Measurements from ENCODE around the gene LTBP1.

The LTBP1 gene

GRCh38 chr2:33083699-33084387, 137.1 kb downstream of the LTBP1 start:
- DNase-seq: no peak

DNA sequence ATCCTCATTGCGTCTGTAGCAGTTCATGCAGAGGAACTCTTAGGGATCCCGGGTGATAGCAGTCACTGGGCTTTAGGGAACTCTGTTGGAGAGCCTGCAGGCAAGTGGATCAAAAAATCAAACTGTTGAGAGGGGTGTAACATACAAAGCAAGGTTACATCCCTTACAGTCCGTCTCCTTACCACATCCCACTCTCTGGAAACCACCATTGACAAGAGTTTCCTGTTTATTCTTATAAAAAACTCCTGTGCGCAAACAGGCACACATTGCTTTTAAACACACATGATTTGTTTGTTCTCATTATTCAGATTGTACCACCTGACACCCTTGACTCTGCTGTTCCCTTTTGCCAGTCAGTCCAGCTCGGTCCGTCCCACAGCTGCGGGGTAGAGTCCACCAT, 137.7 kb downstream of the LTBP1 start:
- DNase-seq: no peak

- DNase-seq: no peak
Observed at GRCh38 chr2:33085646-33086045, 138.9 kb downstream of the LTBP1 start.

GRCh38 chr2:33086400-33087015, 139.8 kb downstream of the LTBP1 start:
- DNase-seq: no peak

DNA sequence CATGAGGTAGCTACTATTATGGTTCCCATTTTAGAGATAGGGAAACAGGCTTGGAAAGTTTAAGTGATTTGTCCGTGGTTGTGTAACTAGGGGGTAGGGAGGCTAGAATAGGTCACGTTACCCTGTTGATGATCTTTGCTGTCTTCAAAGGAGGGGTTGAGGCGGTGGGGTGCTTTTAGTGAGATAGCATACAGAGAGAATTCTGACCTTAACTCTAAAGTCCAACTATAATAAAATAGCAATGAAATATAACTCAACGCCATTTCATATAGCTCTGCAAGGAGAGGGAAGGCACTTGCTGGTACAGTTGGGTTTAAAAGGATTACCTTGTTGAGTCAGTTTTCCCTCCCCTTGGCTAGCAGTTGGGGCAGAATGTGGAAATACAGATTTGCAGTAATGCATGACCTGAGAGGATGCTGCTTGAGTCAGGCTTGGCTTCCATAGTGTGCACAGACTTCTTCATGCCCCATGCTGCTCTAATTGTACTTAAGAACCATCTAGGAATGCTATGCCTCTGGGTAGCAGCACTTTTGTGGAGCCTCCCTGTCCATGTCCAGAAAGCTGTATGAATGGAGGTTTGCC, 143.9 kb downstream of the LTBP1 start:
- DNase-seq: no peak

GRCh38 chr2:33091541-33092123, 144.9 kb downstream of the LTBP1 start:
- no peak for DNase-seq

- DNase-seq: no peak
Observed at GRCh38 chr2:33093283-33093993, 146.7 kb downstream of the LTBP1 start.

- DNase-seq: no peak
Observed at GRCh38 chr2:33094303-33094702, 147.6 kb downstream of the LTBP1 start.

GRCh38 chr2:33099989-33100388, 153.2 kb downstream of the LTBP1 start:
- DNase-seq: no peak

DNA sequence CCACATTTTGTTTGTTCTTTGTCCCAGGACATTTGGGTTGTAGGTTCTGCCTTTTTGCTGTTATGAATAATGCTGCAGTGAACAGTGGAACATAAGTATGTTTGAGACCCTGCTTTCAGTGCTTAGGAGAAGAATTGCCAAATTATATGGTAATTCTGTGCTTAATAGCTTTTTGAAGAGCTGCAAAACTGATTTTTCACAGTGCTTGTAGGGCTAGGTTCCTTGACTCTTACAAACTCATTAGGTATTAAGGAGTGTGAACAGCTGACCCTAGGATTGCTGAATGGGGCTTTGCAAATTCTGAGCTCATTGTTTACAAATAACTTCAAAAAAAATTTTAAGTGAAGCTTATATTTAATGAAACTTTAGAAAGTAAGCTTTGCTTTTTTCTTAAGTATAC, 154.2 kb downstream of the LTBP1 start:
- no peak for DNase-seq

DNA sequence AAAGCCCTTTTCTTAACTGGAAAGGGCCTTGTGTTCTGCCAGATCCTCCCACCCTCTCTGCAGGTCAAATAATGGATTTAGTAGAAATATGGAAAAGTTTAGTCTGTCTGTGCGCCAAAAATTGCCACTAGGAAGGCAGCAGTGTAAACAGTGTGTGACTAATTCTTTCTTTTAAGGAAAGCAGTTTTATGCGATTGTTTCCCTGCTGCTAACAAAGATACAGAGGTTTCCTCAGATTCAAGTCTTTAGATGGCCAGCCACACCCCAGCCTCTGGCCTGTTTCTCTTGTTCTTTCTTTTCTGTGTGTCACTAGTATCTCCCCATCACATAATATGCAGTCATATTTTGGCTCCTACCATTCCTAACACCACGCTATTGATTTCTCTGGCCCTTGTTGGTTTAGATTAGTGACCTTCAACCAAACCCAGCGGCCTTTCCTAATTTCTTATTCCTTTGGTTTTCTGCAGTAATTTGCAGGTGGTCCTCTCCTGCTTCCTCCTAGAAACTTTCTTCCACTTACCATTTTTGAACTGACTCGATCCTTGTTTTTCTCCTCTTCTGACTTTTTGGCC, 157.4 kb downstream of the LTBP1 start:
- DNase-seq: peak; percentile 43

DNA sequence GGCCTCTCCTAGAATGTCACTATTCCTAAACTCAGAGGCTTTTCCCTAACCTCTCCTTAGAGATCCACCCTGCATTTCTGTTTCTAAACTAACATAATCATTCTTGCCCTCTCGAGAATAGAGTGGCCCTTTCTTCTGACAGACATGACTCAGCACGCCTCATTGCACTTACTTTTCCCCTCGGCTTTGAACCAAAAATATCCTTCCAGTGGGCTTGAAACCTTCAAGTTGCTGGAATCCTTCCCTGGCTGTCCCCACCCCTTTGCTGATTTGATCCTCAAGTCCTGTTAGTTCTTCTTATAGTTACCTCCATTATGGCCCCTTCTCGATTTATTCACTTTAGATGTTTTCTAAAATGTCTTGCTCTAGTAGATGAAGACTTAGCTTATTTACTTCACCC, 158.0 kb downstream of the LTBP1 start:
- DNase-seq: peak; percentile 52

DNA sequence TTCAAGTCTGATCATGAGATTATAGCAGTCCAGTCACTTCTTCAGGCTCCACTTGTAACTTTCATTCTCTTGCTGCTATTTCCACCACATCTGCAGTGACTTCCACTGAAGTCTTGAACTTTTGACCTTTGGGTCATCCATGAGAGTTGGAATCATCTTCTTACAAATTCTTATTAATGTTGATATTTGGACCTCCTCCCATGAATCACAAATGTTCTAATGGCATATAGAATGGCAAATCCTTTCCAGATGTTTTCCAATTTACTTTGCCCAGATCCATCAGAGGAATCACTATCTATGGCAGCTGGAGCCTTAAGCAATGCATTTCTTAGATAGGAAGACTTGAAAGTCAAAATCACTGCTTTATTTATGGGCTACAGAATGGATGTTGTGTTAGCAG, 159.4 kb downstream of the LTBP1 start:
- peak; percentile 22 for DNase-seq

DNA sequence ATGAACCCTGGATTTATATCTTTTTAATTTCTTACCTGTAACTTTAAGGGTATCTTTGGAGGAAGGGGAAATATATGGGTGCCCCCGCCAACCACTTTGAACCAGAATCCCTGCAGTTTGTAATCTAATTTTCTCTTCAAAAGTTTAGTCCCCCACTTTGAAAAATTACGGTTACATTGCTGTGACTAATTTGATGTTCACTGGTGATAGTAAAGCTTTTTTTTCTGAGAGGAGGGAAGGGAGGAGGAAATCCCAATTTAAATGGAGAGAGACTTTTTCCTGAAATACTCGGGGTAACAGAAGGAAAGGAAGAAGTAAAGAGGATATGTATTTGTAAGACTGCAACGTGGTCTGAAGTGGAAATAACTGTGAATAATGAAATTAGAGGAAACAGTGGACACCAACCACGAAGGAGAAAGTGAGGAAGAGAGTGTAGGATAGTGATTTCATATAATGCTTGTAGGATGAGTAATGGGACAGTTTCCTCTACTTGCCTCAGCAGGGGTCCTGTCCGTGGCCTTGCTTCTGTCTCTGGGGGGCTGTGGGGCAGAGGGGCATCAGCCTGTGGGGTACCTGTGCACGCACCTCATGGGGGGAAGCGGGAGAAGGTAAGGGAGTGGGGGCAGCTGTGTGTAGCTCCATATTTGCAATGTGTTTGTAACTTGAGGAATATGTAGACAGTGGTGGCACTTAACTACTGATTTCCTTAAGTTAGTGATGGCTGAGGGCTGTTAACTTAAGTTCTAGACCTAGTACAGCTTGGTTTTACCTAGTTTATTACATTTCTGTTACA, 161.1 kb downstream of the LTBP1 start:
- DNase-seq: peak; percentile 61

DNA sequence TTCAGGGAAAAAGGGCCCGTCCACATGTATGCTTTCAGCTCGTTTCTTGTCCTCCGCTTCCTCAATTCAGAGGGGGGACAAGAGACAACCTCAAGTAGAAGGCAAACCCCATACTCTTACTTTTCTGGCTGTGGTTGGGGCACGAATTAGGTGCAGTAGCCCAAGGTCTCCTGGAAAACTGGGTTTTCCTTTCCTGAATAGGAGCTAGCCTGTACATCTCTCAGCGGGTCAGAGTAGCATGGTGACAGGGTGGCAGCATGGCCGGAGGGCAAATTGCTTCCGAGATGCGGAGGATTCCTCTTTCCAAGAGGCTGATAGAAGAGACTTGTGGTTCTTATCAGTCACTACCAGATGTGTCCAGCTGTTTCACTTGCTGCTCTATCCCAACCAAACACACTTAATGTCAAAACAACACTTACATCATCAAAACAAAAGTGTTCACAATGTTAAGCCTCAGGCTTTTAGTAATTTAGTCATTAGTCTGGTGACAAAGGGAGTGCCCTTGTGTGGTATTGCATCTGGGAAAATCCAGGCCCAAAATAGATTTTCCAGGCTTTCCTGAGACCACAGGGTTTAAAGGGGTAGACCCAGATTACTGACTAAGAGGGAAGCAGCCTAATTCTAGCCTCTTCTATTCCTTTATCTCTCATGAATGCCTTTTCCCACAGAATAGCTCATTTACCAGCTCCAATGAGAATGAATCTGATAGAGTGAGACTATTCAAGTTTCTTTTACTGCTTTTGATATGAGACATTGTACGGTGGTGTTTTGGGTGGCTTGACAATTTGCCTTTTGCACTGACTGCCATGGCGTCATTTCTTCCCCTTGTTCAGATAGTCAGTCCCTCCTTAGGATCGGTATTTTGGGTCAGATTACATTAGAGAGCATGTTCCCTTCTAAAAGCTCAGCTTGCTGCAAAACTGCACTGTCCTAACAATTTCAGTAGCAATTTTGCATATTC, 162.0 kb downstream of the LTBP1 start:
- DNase-seq: peak; percentile 93

GRCh38 chr2:33110461-33110860, 163.7 kb downstream of the LTBP1 start:
- no peak for DNase-seq

GRCh38 chr2:33111002-33111446, 164.3 kb downstream of the LTBP1 start:
- peak; percentile 67 for DNase-seq

DNA sequence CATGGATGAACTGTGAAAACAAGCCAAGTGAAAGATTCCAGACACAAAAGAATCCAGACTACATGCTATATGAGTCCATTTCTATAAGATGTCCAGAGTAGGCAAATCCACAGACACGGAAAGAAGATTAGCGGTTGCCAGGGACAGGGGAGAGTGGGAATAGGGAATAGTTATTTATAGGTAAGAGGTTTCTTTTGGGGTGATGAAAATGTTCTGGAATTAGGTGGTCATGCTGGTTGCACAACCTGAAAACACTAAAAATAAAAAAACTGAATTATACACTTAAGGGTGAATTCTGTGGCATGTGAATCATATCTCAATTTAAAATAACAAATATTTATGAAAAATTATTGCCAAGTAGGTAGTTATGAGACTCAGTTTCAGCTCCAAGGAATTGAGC, 168.4 kb downstream of the LTBP1 start:
- peak; percentile 24 for DNase-seq

DNA sequence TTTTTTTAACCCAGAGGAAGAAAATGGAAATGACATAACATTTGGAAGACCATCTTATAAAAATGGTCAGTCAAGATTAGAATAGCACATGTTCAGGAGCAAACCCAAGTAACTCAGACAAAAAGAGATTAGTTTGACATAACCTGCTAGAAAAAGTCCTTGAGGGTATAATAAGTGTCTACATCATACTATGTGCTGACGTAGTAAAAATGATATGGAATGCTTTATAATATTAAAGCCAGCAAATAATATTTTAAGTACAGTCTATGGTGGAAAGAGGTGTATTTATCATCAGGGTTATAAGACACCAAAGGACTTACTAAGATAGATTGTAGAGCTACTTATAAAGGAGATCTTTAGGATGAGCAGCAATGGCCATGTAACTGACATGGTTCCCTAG, 169.0 kb downstream of the LTBP1 start:
- DNase-seq: no peak

GRCh38 chr2:33116799-33117198, 170.0 kb downstream of the LTBP1 start:
- DNase-seq: no peak

GRCh38 chr2:33118651-33119050, 171.9 kb downstream of the LTBP1 start:
- no peak for DNase-seq
